HG03196 (cell line): ENCODE data around the gene HPGD.

Experiments used
- ATAC-seq: cut with Tn5 transposase; IDR thresholded peaks from one replicate; pipeline ENCODE4 v1.9.1; 2021; ENCODE audit not compliant: unreplicated experiment

Gene HPGD

GRCh38 chr4:174479140-174479539 lies 43.1 kb downstream of the HPGD start:
- ATAC-seq: no peak

- no peak for ATAC-seq
Measured at GRCh38 chr4:174475528-174475927, 46.8 kb downstream of the HPGD start.

GRCh38 chr4:174474457-174475075 lies 47.7 kb downstream of the HPGD start:
- no peak for ATAC-seq

GRCh38 chr4:174467107-174467506 lies 55.2 kb downstream of the HPGD start:
- no peak for ATAC-seq

GRCh38 chr4:174464949-174465348 lies 57.3 kb downstream of the HPGD start:
- no peak for ATAC-seq

- no peak for ATAC-seq
Measured at GRCh38 chr4:174461466-174462106, 60.7 kb downstream of the HPGD start.

GRCh38 chr4:174460684-174461083 lies 61.6 kb downstream of the HPGD start:
- no peak for ATAC-seq

GRCh38 chr4:174457468-174457867 lies 64.8 kb downstream of the HPGD start:
- no peak for ATAC-seq

GRCh38 chr4:174454815-174455473 lies 67.3 kb downstream of the HPGD start:
- no peak for ATAC-seq

- no peak for ATAC-seq
Measured at GRCh38 chr4:174451718-174452296, 70.5 kb downstream of the HPGD start.

- no peak for ATAC-seq
Measured at GRCh38 chr4:174450786-174451125, 71.5 kb downstream of the HPGD start.

GRCh38 chr4:174449944-174450785 lies 72.1 kb downstream of the HPGD start:
- no peak for ATAC-seq

GRCh38 chr4:174449152-174449551 lies 73.1 kb downstream of the HPGD start:
- ATAC-seq: no peak

GRCh38 chr4:174444390-174444789 lies 77.9 kb downstream of the HPGD start:
- ATAC-seq: no peak
